ENCODE measurements around the gene PLA2G4B. TPM values are rescaled to one million over a fixed set of nuclear protein-coding genes. Genes with fewer than 3 reads are reported as not detected.
A peak's percentile ranks its signal among the peaks of the same experiment; 100 is the strongest.

PLA2G4B gene
- total and polyA plus RNA-seq, 3 donors from 2014 or later: 7.4 to 16.6 (median 16.4) TPM

DNA sequence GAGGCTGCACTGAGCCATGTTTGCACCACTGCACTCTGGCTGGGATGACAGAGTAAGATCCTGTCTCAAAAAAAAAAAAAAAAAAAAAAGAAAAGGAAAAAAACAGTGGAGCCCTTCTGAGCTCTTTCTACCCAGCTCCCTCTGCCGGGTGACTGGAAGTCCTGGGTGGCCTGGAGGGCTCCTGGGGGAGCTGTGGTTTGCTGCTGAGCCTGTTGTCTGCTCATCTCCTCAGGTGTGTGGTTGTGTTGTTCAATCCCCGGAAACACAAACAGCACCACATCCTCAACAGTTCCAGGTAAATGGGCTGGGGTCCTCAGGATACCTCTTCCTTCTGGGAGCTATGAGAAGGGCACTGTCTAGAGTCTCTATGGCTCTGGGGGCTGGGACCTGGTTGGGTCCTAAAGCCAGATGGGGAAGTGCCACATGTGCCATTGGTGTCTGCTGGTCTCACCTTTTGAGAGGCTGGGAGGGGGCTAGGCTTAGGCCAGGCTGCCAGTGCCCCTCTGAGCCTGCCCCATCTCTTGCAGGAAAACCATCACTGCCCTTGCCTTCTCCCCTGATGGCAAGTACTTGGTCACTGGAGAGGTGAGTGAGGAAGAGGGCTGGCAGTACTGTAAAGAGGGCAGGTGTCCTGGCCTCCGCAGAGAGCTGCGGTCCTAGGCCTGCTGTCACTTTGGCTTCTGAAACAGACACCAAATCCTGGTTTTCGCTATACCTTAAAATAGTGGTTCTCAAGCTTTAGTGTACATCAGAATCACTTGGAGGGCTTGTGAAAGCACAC lies 27.8 kb upstream of the PLA2G4B start:
- H3K9me3 ChIP-seq: no peaks in the 10 kb centered on the region
- no peak overlapping the region for H3K27ac ChIP-seq
- no peaks in the 10 kb centered on the region for H3K27me3 ChIP-seq
- H3K4me3 ChIP-seq: no peak overlapping the region
- no peak for TF ChIP-seq POLR2A (IDR thresholded peaks at IDR 0.05)
- TF ChIP-seq, protein P1, sequence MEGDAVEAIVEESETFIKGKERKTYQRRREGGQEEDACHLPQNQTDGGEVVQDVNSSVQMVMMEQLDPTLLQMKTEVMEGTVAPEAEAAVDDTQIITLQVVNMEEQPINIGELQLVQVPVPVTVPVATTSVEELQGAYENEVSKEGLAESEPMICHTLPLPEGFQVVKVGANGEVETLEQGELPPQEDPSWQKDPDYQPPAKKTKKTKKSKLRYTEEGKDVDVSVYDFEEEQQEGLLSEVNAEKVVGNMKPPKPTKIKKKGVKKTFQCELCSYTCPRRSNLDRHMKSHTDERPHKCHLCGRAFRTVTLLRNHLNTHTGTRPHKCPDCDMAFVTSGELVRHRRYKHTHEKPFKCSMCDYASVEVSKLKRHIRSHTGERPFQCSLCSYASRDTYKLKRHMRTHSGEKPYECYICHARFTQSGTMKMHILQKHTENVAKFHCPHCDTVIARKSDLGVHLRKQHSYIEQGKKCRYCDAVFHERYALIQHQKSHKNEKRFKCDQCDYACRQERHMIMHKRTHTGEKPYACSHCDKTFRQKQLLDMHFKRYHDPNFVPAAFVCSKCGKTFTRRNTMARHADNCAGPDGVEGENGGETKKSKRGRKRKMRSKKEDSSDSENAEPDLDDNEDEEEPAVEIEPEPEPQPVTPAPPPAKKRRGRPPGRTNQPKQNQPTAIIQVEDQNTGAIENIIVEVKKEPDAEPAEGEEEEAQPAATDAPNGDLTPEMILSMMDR (IDR thresholded peaks at IDR 0.05): no peak
- DNase-seq: no peak
- H3K36me3 ChIP-seq (ENCODE audit: low read depth, missing control alignments): no peaks in the 10 kb centered on the region
- intact Hi-C loops (cut with DNase I; ENCODE audit: low total_unique reads): loop anchor here (5.0 kb wide), 1 partner anchor 39 kb away; the partner anchor contains the start of gene MAPKBP1
- H3K4me1 ChIP-seq: peaks cover 16% of the 10 kb centered on the region
- WGBS, 2 donors: 86 to 91% methylated on average over 5 of the region's 5 CpGs

DNA sequence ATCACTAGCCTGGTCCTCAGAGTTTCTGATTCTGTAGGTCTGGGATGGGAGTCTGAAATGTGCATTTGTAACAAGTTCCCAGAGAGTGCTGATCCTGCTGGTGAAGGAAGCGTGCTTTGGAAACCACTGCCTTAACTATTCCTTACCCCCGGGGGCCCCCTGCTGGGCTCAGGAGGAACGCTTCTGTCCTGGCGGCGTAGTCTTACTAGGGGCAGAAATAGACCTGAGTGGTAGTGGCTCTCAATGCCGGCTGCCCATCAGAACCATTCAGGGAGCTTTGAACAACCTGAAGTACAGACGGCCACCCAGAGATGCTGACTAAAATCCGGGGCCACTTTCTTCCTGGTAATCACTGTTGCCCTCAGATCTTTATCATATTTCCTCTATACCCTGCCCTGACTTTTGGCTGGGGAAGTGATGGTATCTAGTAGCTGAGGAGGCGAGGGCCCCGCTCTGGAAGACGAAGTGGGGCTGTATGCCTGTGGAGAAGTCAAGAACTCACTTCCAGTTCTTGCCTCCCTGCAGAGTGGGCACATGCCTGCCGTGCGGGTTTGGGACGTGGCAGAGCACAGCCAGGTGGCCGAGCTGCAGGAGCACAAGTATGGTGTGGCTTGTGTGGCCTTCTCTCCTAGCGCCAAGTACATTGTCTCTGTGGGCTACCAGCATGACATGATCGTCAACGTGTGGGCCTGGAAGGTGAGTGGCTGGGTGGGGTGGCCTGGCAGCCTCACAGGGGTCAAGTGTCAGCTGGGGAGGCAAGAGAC lies 27.0 kb upstream of the PLA2G4B start:
- intact Hi-C loops (cut with DNase I; ENCODE audit: low total_unique reads): loop anchor here (5.0 kb wide), 1 partner anchor 39 kb away; the partner anchor contains the start of gene MAPKBP1
- TF ChIP-seq POLR2A (IDR thresholded peaks at IDR 0.05): no peak
- TF ChIP-seq, protein P1 (IDR thresholded peaks at IDR 0.05): peak; percentile 79 to 88 (median 87)
- no peak overlapping the region for H3K27ac ChIP-seq

DNA sequence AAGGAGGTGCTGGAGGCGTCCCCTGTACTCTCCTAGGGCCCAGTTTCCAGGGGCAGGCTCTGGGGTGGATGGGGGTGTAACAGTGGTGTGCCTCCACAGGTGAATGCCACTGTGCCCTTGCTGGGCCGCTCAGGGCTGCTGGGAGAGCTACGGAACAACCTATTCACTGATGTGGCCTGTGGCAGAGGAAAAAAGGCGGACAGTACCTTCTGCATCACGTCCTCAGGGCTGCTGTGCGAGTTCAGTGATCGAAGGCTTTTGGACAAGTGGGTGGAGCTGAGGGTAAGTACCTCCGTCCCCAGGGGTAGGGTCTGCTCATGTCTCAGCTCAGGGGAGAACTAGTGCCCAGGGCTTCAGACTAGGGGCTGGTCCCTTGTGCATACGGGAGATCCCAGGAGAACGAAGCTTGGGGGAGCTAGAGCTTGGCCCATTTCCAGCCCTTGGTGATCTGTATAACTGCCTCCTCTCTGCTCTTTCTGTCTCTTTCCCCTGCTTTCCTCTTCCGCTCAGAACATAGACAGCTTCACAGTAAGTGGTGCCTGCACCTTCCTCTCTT lies 25.7 kb upstream of the PLA2G4B start:
- no peaks in the 10 kb centered on the region for H3K27me3 ChIP-seq
- H3K27ac ChIP-seq: no peak overlapping the region
- no peak overlapping the region for H3K4me3 ChIP-seq
- 90% methylated on average over 10 to 11 of the region's 11 CpGs for WGBS, 2 donors
- no peak for DNase-seq
- intact Hi-C loops (cut with DNase I; ENCODE audit: low total_unique reads): loop anchor here (5.0 kb wide), 1 partner anchor 41 kb away; the partner anchor contains the start of gene MAPKBP1
- no peaks in the 10 kb centered on the region for H3K36me3 ChIP-seq (ENCODE audit: low read depth, missing control alignments)
- no peak for TF ChIP-seq POLR2A (IDR thresholded peaks at IDR 0.05)
- TF ChIP-seq, protein P1 (IDR thresholded peaks at IDR 0.05): no peak
- H3K4me1 ChIP-seq: peaks cover 6% of the 10 kb centered on the region
- no peaks in the 10 kb centered on the region for H3K9me3 ChIP-seq

More for the DNA sequence above, 27.0 kb upstream of the PLA2G4B start:
- Histone ChIP-seq H3K27me3 (no peaks in the 10 kb centered on the region), H3K4me1 (peaks cover 8% of the 10 kb centered on the region), H3K36me3 (ENCODE audit: low read depth, missing control alignments) (no peaks in the 10 kb centered on the region), H3K9me3 (no peaks in the 10 kb centered on the region), H3K4me3 (no peak overlapping the region)
- DNase-seq: peak; percentile 90
- WGBS, 2 donors: 47 to 65% methylated on average over 17 to 18 of the region's 18 CpGs

DNA sequence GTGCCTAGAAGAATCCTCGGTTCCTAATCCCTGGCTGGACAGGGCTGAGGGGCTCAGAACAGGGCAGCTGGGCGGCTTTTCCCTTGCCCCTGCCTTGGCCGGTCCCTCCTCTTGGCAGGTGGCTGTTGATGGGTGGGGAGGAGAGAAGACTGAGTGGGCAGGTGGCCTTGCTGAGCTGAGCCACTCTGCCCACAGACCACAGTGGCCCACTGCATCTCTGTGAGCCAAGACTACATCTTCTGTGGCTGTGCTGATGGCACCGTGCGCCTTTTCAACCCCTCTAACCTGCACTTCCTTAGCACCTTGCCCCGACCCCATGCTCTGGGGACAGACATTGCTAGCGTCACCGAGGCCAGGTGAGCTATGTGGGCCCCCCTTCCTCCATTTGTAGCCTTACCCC lies 25.2 kb upstream of the PLA2G4B start:
- Histone ChIP-seq H3K4me3 (no peak overlapping the region), H3K4me1 (peaks cover 6% of the 10 kb centered on the region), H3K27me3 (no peaks in the 10 kb centered on the region), H3K27ac (no peak overlapping the region), H3K9me3 (no peaks in the 10 kb centered on the region), H3K36me3 (ENCODE audit: low read depth, missing control alignments) (no peaks in the 10 kb centered on the region)
- TF ChIP-seq POLR2A (IDR thresholded peaks at IDR 0.05): no peak
- TF ChIP-seq, protein P1 (IDR thresholded peaks at IDR 0.05): no peak
- DNase-seq: no peak
- intact Hi-C loops (cut with DNase I; ENCODE audit: low total_unique reads): loop anchor here (5.0 kb wide), 1 partner anchor 41 kb away; the partner anchor contains the start of gene MAPKBP1
- 86 to 96% methylated on average over 8 of the region's 8 CpGs for WGBS, 2 donors

Data from testis (tissue), 3 donors.